Vagina (tissue), 2 donors: ENCODE measurements around the gene TAS2R40.

Source experiments
- CTCF ChIP-seq, 3 experiments: fragments of 450-650 bp in 2 of 3; fragments of 200-600 bp in 1 of 3; sonication (generic) in 1 of 3; IDR thresholded peaks; one replicate each; pipeline ENCODE4 v1.5.1; 2017 to 2019; ENCODE audit warnings: antibody characterized with exemption in 3 of 3, mild to moderate bottlenecking in 2 of 3, moderate library complexity in 2 of 3
- POLR2A ChIP-seq, 2 donors: fragments of 450-650 bp; IDR thresholded peaks; one replicate each; pipeline ENCODE4 v1.6.1; 2017; ENCODE audit warnings: antibody characterized with exemption in 2 of 2, mild to moderate bottlenecking in 2 of 2, moderate library complexity in 2 of 2
- POLR2AphosphoS5 ChIP-seq, 2 donors: sonication (generic); formaldehyde crosslinking; IDR thresholded peaks; one replicate each; pipeline ENCODE4 v1.9.0; 2017; ENCODE audit warnings: antibody characterized with exemption in 2 of 2, mild to moderate bottlenecking in 2 of 2, low read depth in 1 of 2; ENCODE audit not compliant: insufficient read depth in 1 of 2

GRCh38 chr7:143185551-143185950 is 36.3 kb upstream of the TAS2R40 start:
- TF ChIP-seq CTCF (IDR thresholded peaks at IDR 0.05) (no peak), POLR2A (IDR thresholded peaks at IDR 0.05) (no peak), POLR2AphosphoS5 (IDR thresholded peaks at IDR 0.05; ENCODE audit: insufficient read depth in 1 of 2, low read depth in 1 of 2) (no peak)
